NCI-H2171 (cell line): ENCODE results near the gene TM7SF2.
A peak's percentile ranks its signal among the peaks of the same experiment; 100 is the strongest.

ENCODE experiments used
- DNase-seq: peaks from one replicate; lab custom pipeline; 2025; lab: John Stamatoyannopoulos, UW

Gene TM7SF2

DNA sequence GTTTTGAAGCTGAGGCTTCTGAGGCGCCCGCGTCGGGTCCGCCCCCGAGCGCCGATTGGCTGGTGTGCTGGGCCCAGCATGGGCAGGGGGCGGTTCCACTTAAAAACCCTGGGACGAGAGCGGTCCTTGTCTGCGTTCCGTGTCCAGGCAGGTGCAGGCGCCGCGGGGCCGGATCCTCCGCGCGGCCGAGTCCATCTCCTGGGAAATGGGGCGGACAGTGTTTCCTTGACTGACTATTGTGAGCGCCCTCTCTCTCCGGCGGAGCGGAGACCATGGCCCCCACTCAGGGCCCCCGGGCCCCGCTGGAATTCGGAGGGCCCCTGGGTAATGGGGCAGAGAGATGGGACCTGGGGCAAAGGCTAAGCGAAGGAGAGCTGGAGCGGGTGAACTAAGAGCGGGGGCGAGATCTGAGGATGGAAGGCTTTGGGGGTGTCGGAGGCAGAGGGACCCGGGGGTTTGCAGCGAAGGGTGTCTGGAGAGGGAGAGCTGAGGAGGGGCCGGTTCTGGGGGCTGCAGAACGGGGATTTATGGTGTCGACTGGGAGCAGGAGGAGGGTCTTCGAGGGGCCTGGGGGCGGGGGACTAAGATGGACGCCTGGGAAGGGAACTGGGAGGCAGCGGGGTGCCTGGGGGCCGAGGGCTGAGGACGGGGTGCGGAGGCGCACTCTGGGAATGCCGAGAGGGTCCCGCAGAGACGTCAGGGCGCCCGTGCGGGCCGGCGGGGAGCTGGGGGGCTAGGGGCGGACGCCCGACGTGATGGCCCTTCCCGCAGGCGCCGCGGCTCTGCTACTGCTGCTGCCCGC lies at the start of gene TM7SF2:
Gene TM7SF2 (plus strand): TSS at position 129 of the 802 bp plus-strand sequence. CDS start 144 bp downstream, at position 273.
- peak; percentile 90 for DNase-seq

GRCh38 chr11:65063532-65063931 lies 48.1 kb upstream of the TM7SF2 start:
- no peak for DNase-seq

DNA sequence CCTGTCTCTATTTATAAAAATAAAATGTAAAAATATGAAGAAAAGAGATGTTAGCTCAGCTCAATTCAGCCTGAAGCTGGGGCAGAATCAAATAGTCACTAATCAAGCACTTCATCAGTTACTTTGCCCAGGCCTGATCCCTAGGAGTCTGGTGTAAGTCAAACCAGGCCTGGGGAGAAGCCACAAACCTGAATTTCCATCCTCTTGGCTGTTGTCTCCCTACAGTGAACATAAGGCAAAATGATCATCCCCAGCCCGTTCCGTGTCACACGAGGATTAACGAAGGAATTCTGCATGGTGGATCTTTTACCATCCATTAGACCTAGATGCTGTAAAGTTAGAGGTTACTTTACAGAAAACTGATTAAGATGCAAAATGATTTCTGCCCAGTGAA lies 46.8 kb upstream of the TM7SF2 start:
- no peak for DNase-seq

GRCh38 chr11:65065851-65066250 lies 45.8 kb upstream of the TM7SF2 start:
- DNase-seq: no peak

GRCh38 chr11:65066315-65066714 lies 45.4 kb upstream of the TM7SF2 start:
- DNase-seq: no peak

GRCh38 chr11:65066805-65067291 lies 44.8 kb upstream of the TM7SF2 start:
- peak; percentile 93 for DNase-seq

- no peak for DNase-seq
Measured at GRCh38 chr11:65067446-65067845, 44.2 kb upstream of the TM7SF2 start.

- DNase-seq: no peak
Measured at GRCh38 chr11:65069217-65069616, 42.5 kb upstream of the TM7SF2 start.

DNA sequence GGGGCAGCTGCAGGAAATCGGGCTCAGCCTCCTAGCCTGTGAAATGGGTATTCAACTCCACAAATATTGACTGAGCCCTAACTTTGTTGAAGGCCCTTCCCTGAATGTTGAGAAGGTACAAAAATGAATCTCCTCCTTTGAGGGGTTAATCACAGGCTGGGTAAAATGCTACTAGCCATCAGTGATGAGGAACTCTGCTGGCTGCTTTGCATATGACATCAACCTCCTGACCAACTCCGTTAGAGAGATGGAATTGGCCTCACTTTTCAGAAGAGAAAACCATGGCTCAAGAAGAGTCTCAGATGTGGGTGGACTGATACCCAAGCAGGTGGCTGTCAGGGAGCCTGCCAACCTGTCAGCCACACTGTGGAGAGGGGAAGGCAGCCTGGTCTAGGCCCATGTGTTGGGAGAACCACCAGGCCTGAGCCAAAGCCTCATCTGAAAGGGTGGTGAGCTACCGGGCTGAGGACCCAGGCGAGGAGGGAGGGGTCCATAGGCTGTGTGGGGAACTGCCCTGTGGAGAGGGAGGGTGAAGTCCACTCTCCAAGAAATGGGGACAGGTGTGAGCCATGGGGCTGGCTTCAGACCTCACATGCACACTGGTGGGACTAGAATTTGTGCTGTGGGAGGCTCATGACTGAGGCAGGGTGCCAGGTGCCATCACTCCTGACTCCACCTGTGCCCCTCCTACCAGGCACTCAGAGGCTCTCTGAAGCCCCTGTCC lies 39.6 kb upstream of the TM7SF2 start:
- DNase-seq: no peak

DNA sequence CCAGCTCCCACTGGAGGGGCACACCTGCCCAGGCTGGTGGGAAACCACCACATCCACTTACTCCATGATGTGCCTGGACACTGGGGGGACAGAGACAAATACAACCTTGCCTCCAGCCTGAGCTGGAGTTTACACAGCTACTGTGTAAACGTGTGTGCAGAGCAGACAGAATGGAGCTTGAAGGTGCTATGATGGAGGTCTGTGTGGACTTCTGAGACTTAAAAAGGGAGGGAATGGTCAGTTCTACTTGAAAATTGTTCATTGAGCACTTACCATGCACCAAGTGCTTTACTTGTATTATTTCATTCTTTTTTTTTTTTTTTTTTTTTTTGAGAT lies 39.1 kb upstream of the TM7SF2 start:
- DNase-seq: no peak

DNA sequence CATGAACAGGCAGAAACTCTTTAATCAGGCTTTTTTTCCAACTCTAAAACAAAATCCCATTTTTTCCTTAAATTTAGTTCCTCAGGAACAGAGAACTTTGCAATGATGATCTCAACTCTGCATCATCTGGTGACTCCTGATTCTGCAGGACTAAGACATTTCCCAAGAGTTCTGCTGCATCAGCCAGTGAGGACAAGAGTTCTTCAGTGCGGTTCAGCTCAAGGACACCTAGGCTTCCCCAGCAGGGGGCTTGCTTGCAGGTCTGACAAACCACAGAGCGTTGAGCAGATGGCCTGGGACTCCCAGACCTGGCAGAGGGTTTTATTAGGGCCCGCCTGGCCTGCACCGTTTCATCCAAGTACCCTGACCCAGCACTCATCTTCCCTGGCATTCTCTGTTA lies 34.2 kb upstream of the TM7SF2 start:
- DNase-seq: peak; percentile 35

- no peak for DNase-seq
Measured at GRCh38 chr11:65078151-65078550, 33.5 kb upstream of the TM7SF2 start.

- no peak for DNase-seq
Measured at GRCh38 chr11:65078786-65079342, 32.8 kb upstream of the TM7SF2 start.

- no peak for DNase-seq
Measured at GRCh38 chr11:65083134-65083833, 28.4 kb upstream of the TM7SF2 start.

DNA sequence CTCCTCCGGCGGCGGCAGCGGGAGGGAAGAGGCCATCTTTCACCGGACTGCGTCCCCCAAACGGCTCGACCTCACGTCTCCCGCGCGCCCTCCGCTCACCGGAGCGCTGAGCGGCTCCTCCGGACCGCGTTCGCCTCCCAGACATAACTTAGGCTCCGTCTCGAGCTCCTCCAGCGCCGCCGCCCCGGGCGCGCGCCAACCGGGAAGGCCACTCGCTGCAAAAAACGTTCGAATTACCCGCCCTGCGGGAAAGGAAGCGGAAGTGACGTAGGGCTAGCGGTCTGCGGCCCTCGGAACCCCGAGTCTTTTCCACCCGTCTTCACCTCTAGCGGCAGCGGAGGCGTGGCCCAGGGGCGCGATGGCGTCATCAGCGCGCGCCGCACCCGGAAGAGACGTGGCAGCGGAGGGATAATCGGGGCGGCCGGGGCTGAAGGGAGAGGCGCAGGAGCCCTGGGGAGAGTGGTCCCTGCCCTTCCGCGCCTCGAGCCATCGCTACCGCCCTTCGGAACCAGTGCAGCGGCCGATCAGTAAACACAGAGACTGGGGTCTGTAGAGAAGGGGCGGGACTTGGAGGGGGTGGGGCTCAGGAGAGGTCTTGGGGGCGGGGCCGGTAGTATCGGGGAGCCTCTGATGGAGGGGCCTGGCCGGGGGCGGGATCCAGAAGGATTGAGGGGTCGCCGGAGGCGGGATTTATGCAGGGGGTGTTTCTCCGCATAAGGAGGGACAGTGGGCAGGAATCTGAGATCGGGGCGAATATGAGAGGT lies 27.7 kb upstream of the TM7SF2 start, which contains the start of the genes CDCA5 and ZFPL1:
Gene CDCA5 (minus strand): TSS at position 207 of the 764 bp plus-strand sequence. CDS start 62 bp downstream, at position 145.
Gene ZFPL1 (plus strand): TSS at position 389 of the 764 bp plus-strand sequence. CDS start 477 bp downstream, outside the sequence.
- peak; percentile 97 for DNase-seq

DNA sequence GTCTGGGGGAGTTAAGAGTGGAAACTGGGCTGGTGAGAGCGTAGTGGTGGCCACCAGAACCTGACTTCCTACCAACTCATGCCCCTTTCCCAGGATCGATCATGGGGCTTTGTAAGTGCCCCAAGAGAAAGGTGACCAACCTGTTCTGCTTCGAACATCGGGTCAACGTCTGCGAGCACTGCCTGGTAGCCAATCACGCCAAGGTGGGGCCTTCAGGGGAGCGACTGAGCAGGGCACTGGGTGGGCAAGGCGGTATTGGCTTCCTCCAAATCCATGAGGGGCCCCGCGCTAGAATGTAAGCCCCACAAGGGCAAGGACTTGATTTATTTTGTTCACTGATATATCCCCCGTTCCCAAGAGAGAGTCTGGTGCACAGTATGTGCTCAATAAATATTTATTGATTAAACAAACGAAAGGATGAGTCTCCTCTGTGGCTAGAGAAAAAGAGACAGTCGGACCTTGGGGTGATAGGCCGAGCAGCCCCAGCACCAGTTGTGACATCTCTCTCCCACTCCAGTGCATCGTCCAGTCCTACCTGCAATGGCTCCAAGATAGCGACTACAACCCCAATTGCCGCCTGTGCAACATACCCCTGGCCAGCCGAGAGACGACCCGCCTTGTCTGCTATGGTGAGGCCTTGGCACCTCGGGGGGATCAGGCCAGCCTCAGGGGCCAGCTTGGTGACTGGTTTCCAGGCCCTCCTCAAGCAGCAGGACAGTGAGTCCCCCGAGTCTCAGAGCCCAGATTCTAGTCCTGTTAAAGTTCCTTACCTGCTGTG lies 26.9 kb upstream of the TM7SF2 start:
- DNase-seq: no peak

- DNase-seq: no peak
Measured at GRCh38 chr11:65085446-65085845, 26.2 kb upstream of the TM7SF2 start.

- no peak for DNase-seq
Measured at GRCh38 chr11:65086809-65087208, 24.9 kb upstream of the TM7SF2 start.

DNA sequence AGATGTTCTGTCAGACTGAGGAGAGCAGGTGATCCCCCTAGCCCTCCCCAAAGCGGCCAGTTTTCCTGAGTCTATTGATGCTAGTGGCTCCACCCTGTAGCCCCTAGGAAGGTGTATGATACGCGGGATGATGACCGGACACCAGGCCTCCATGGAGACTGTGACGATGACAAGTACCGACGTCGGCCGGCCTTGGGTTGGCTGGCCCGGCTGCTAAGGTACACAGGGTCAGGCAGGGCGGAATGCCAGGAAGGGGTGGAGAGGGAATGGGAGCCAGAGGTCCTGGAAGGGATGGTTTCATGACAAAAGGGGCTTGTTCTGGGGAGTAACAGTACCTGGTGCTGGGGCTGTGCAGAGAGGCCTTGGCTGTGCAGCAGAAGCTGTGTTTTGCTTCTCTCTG lies 24.5 kb upstream of the TM7SF2 start:
- DNase-seq: no peak

DNA sequence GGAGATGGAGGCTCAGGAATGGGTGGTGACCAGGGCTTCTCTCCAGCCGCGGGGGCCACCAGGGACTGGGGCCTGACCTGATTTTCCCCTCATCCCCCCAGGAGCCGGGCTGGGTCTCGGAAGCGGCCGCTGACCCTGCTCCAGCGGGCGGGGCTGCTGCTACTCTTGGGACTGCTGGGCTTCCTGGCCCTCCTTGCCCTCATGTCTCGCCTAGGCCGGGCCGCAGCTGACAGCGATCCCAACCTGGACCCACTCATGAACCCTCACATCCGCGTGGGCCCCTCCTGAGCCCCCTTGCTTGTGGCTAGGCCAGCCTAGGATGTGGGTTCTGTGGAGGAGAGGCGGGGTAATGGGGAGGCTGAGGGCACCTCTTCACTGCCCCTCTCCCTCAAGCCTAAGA lies 23.8 kb upstream of the TM7SF2 start:
- no peak for DNase-seq

GRCh38 chr11:65089621-65090020 lies 22.1 kb upstream of the TM7SF2 start:
- DNase-seq: no peak
